Trophoblast cell (in vitro differentiated cells and primary cell): ENCODE measurements around the gene CACNA1C.

Experiments used
- DNase-seq, 2 donors: peaks; one replicate each; pipeline ENCODE4 v3.0.0-alpha.2; 2016
- H2AFZ ChIP-seq: 2 replicates; pipeline ENCODE4 v1.6.1; 2013; ENCODE audit warnings: low read length, moderate library complexity, mild to moderate bottlenecking; ENCODE audit not compliant: insufficient read depth, poor library complexity
- H2AK5ac ChIP-seq: 2 replicates; pipeline ENCODE4 v1.6.1; 2013; ENCODE audit warnings: mild to moderate bottlenecking, low read length
- H2BK120ac ChIP-seq: 2 replicates; pipeline ENCODE4 v1.6.1; 2013; ENCODE audit warnings: low read length, mild to moderate bottlenecking, moderate library complexity; ENCODE audit not compliant: insufficient read depth, poor library complexity
- H2BK12ac ChIP-seq: 2 replicates; pipeline ENCODE4 v1.6.1; 2013; ENCODE audit warnings: mild to moderate bottlenecking, low read length, moderate library complexity
- H2BK5ac ChIP-seq: 2 replicates; pipeline ENCODE4 v1.6.1; 2013; ENCODE audit warnings: low read length, low read depth, moderate library complexity, mild to moderate bottlenecking; ENCODE audit not compliant: poor library complexity
- H3K14ac ChIP-seq: 2 replicates; pipeline ENCODE4 v1.6.1; 2013; ENCODE audit warnings: mild to moderate bottlenecking, low read length
- H3K18ac ChIP-seq: 2 replicates; pipeline ENCODE4 v1.6.1; 2013; ENCODE audit warnings: mild to moderate bottlenecking, low read length
- H3K23ac ChIP-seq: 2 replicates; pipeline ENCODE4 v1.6.1; 2013; ENCODE audit warnings: low read length
- H3K27ac ChIP-seq: 2 replicates; pipeline ENCODE4 v1.5.1; 2013; ENCODE audit warnings: low read depth, mild to moderate bottlenecking, inconsistent platforms, low read length, moderate library complexity
- H3K27me3 ChIP-seq: 2 replicates; pipeline ENCODE4 v1.6.1; 2013; ENCODE audit warnings: inconsistent platforms, mild to moderate bottlenecking, low read length, moderate library complexity; ENCODE audit not compliant: insufficient read depth
- H3K36me3 ChIP-seq, 2 experiments: 1 replicate in 1 of 2; 2 replicates in 1 of 2; pipeline ENCODE4 v1.6.1; 2013; ENCODE audit warnings: low read length in 2 of 2, mild to moderate bottlenecking in 2 of 2, moderate library complexity in 1 of 2; ENCODE audit not compliant: insufficient read depth in 2 of 2, control insufficient read depth in 1 of 2
- H3K4ac ChIP-seq: 2 replicates; pipeline ENCODE4 v1.6.1; 2013; ENCODE audit warnings: low read depth, mild to moderate bottlenecking, low read length, moderate library complexity
- H3K4me1 ChIP-seq, 2 experiments: 1 replicate in 1 of 2; 2 replicates in 1 of 2; pipeline ENCODE4 v1.6.1; 2013; ENCODE audit warnings: low read length in 2 of 2, mild to moderate bottlenecking in 2 of 2, moderate library complexity in 1 of 2; ENCODE audit not compliant: insufficient read depth in 2 of 2, control insufficient read depth in 1 of 2
- H3K4me2 ChIP-seq: 2 replicates; pipeline ENCODE4 v1.6.1; 2013; ENCODE audit warnings: inconsistent platforms, mild to moderate bottlenecking, low read length, moderate library complexity
- H3K4me3 ChIP-seq: 2 replicates; pipeline ENCODE4 v1.5.1; 2013; ENCODE audit warnings: mild to moderate bottlenecking, low read depth, low read length, inconsistent platforms
- H3K79me1 ChIP-seq: one replicate; pipeline ENCODE4 v1.6.1; 2013; ENCODE audit warnings: low read length
- H3K79me2 ChIP-seq: 2 replicates; pipeline ENCODE4 v1.6.1; 2013; ENCODE audit warnings: low read length, mild to moderate bottlenecking; ENCODE audit not compliant: control insufficient read depth, insufficient read depth, poor library complexity
- H3K9ac ChIP-seq: 2 replicates; pipeline ENCODE4 v1.6.1; 2013; ENCODE audit warnings: mild to moderate bottlenecking, low read length
- H3K9me3 ChIP-seq: 2 replicates; pipeline ENCODE4 v1.6.1; 2013; ENCODE audit warnings: low read depth, mild to moderate bottlenecking, control low read depth, inconsistent platforms, low read length; ENCODE audit not compliant: insufficient read depth
- H4K12ac ChIP-seq: 2 replicates; pipeline ENCODE4 v1.6.1; 2013; ENCODE audit warnings: low read depth, mild to moderate bottlenecking, low read length, moderate library complexity
- H4K8ac ChIP-seq: 2 replicates; pipeline ENCODE4 v1.6.1; 2013; ENCODE audit warnings: low read depth, mild to moderate bottlenecking, low read length, moderate library complexity
- H4K91ac ChIP-seq: one replicate; pipeline ENCODE4 v1.6.1; 2013; ENCODE audit warnings: low read depth, mild to moderate bottlenecking, low read length, moderate library complexity
- WGBS: extraction: QIAGEN DNeasy Blood & Tissue Kit; methylation state at CpG from one replicate; pipeline ENCODE4 v1.1.7; 2013; ENCODE audit warnings: missing lambda C conversion rate; ENCODE audit not compliant: insufficient read length, insufficient coverage; ENCODE audit errors: extremely low coverage; 5-methylcytosine and 5-hydroxymethylcytosine counted together

Gene CACNA1C

DNA sequence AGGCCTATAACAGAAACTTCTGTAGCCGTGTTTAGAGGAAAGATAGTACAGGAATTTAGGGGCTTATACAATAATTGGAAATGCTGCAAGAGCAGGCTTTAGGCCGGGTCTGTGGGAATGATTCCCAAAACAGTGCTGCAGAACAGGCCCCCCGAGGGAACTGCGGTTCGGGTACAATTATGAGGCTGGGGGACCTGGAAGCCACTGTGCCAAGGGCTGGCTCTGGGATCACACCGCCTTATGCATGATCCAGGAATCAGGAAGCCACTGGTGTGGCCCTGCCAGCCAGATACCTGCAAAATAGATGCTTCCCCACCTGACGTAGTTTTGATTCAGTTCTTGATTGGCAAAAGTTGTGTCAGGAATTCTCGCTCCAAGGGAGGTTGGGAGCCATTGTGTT lies 55.4 kb downstream of the CACNA1C start:
- Histone ChIP-seq H3K4me2 (no peak overlapping the region), H3K9ac (no peak overlapping the region), H4K8ac (no peak overlapping the region), H2BK120ac (no peak overlapping the region), H2AK5ac (no peak overlapping the region), H3K23ac (peak overlapping the region; percentile 74), H3K36me3 (peaks cover 0 to 2% of the 10 kb centered on the region in 2 experiments), H3K14ac (no peak overlapping the region), H4K12ac (no peak overlapping the region), H2BK5ac (no peak overlapping the region), H3K79me2 (no peaks in the 10 kb centered on the region), H3K18ac (no peak overlapping the region), H3K79me1 (no peaks in the 10 kb centered on the region), H3K4ac (no peak overlapping the region), H3K4me3 (no peak overlapping the region), H3K27ac (no peak overlapping the region), H2BK12ac (no peak overlapping the region), H4K91ac (no peak overlapping the region), H3K4me1 (no peaks in the 10 kb centered on the region), H2AFZ (no peak overlapping the region), H3K9me3 (peaks cover 3% of the 10 kb centered on the region), H3K27me3 (no peaks in the 10 kb centered on the region)
- DNase-seq, result no peak
- no CpG with 5 or more reads among the region's 8 CpGs for WGBS

DNA sequence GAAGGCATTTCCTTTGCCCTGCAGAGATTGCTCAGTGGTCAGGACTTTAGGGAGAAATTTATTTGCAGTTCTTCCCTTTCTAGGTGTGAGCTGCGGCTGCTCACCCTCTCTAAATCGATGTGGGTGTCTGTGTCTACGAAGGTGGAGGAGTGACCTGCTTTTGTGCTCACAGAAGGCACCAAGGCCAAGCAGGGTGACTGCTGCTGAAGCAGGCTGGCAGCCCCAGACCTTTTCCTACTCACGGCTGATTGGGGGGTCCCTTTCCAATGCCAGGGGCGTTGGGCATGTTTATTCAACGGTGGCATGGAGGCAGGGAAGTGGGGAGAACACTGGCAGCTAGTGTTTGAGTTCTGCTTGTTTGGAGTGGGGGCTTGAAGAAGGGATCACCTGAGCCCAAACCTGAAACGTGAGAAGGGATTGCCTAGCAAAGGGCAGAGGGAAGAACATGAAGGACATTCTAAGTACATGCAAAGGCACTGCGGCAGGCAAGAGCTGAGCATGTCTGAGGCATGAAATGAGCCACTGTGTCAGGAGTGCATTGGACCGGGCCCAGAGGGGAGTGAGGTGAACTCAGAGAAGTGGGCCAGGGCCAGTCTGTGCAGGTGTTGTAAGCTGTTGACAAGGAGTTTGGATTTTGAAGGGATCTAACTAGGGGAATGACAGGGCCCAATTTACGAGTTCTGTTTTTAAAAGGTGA lies 56.3 kb downstream of the CACNA1C start:
- Histone ChIP-seq H3K4me2 (no peak overlapping the region), H2AK5ac (no peak overlapping the region), H2BK12ac (no peak overlapping the region), H3K9ac (no peak overlapping the region), H4K8ac (no peak overlapping the region), H3K36me3 (peaks cover 0 to 2% of the 10 kb centered on the region in 2 experiments), H3K14ac (no peak overlapping the region), H3K4ac (no peak overlapping the region), H2BK5ac (no peak overlapping the region), H3K4me3 (no peak overlapping the region), H3K79me1 (no peaks in the 10 kb centered on the region), H4K12ac (no peak overlapping the region), H3K23ac (no peak overlapping the region), H3K27ac (no peak overlapping the region), H4K91ac (no peak overlapping the region), H2BK120ac (no peak overlapping the region), H3K79me2 (no peaks in the 10 kb centered on the region), H3K27me3 (no peaks in the 10 kb centered on the region), H3K9me3 (peaks cover 3% of the 10 kb centered on the region), H3K18ac (no peak overlapping the region), H2AFZ (no peak overlapping the region), H3K4me1 (no peaks in the 10 kb centered on the region)
- WGBS, result no CpG with 5 or more reads among the region's 10 CpGs
- DNase-seq, result no peak

DNA sequence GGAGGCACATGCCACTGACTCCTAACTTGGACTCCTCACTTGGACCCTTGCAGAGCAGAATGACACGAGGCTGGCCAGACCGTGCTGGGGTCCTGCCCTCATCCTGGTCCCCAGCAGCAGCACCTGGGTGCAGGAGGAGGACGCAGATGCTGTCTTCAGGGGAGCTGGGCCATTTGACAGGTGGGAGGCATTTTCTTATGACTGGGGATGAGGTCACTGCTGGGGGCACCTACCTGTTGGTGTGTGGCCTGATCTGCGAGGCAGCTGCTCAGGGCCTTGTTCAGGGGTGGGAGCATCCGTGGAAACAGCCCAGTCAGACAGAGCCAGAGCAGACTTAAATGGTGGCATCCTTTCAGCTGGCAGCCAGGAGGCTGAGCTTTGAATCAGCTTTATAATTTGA lies 57.3 kb downstream of the CACNA1C start:
- Histone ChIP-seq H3K18ac (no peak overlapping the region), H3K79me1 (no peaks in the 10 kb centered on the region), H2BK12ac (no peak overlapping the region), H4K91ac (no peak overlapping the region), H3K9ac (no peak overlapping the region), H3K4me1 (no peaks in the 10 kb centered on the region), H3K9me3 (peaks cover 3% of the 10 kb centered on the region), H3K27me3 (no peaks in the 10 kb centered on the region), H4K12ac (no peak overlapping the region), H3K4me3 (no peak overlapping the region), H2AK5ac (no peak overlapping the region), H2AFZ (no peak overlapping the region), H4K8ac (no peak overlapping the region), H2BK5ac (no peak overlapping the region), H3K4me2 (no peak overlapping the region), H2BK120ac (no peak overlapping the region), H3K79me2 (no peaks in the 10 kb centered on the region), H3K14ac (no peak overlapping the region), H3K23ac (no peak overlapping the region), H3K4ac (no peak overlapping the region), H3K27ac (no peak overlapping the region), H3K36me3 (peaks cover 0 to under 1% of the 10 kb centered on the region in 2 experiments)
- WGBS, result no CpG with 5 or more reads among the region's 5 CpGs
- no peak for DNase-seq

DNA sequence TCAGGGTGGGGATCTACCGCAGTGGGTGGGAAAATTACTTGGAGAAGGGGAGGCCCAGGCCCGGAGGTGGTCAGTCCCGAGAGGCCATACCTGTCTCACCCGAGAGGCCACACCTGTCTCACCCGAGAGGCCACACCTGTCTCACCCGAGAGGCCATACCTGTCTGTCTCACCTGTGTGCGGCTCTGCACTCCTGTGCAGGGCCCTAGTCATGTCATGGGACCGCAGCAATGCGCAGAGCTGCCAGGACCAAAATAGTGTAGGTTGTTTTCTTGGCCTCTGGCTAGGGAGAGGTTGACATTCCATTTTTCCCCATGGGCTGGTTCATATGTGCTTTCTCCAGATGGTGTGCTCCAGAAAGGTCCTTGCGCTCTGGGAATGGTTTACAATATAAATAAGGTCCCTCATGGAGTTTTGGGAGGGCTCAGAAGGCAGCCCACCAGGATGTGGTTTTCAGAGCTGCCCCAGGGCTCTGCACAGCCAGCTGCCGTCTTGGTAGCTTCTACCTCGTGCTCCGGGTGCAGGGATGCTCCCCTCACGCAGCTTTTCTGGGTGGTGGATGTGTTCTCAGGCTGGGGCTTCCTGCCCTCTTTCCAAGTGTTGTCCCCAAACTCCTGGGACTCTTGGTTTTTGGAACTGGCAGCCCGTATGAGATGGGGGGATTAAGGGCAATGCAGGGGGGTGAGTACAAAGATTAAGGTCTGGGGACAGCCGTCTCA lies 58.2 kb downstream of the CACNA1C start:
- no peak overlapping the region for H3K14ac ChIP-seq
- H3K4me1 ChIP-seq, result no peaks in the 10 kb centered on the region
- peaks cover 3 to 7% of the 10 kb centered on the region in 2 experiments for H3K36me3 ChIP-seq
- WGBS, result no CpG with 5 or more reads among the region's 16 CpGs
- no peak overlapping the region for H4K91ac ChIP-seq
- peaks cover 3% of the 10 kb centered on the region for H3K9me3 ChIP-seq
- no peak overlapping the region for H2BK12ac ChIP-seq
- no peak overlapping the region for H3K4me2 ChIP-seq
- no peaks in the 10 kb centered on the region for H3K79me2 ChIP-seq
- H3K4me3 ChIP-seq, result no peak overlapping the region
- H3K4ac ChIP-seq, result no peak overlapping the region
- H2AFZ ChIP-seq, result no peak overlapping the region
- no peak overlapping the region for H3K18ac ChIP-seq
- no peak overlapping the region for H3K23ac ChIP-seq
- H4K8ac ChIP-seq, result no peak overlapping the region
- H3K79me1 ChIP-seq, result no peaks in the 10 kb centered on the region
- no peak overlapping the region for H2BK120ac ChIP-seq
- no peak overlapping the region for H2BK5ac ChIP-seq
- no peaks in the 10 kb centered on the region for H3K27me3 ChIP-seq
- no peak for DNase-seq
- no peak overlapping the region for H4K12ac ChIP-seq
- H3K9ac ChIP-seq, result no peak overlapping the region
- H3K27ac ChIP-seq, result no peak overlapping the region
- no peak overlapping the region for H2AK5ac ChIP-seq
